ENCODE measurements around the gene ZNF26. TPM values are rescaled to one million over a fixed set of nuclear protein-coding genes. Genes with fewer than 3 reads are reported as not detected.

ZNF26 gene
- total and polyA plus RNA-seq, 10 of the 15 experiments (the other 5 are each of a cell fraction or from before 2014, with no cell fraction given): 1.00 to 17.1 (median 10.5) TPM

GRCh38 chr12:132956011-132956788 is 30.0 kb upstream of the ZNF26 start, which contains the start of gene ZNF605 (continued):
- no peak for TF ChIP-seq SPI1 (IDR thresholded peaks at IDR 0.05; ENCODE audit: borderline replicate concordance, insufficient read depth, low read depth, low read length)
- TF ChIP-seq NFXL1 (IDR thresholded peaks at IDR 0.05; ENCODE audit: borderline replicate concordance): no peak
- peak; percentile 67 for TF ChIP-seq RUNX3 (IDR thresholded peaks at IDR 0.05; ENCODE audit: low read length)
- no peak for TF ChIP-seq BCL11A (IDR thresholded peaks at IDR 0.05; ENCODE audit: low read depth, low read length)
- TF ChIP-seq LARP7 (IDR thresholded peaks at IDR 0.05): 0 out of 2 replicates have a peak, but pooled peaks have one; percentile 19
- TF ChIP-seq KAT2A (conservative IDR thresholded peaks at IDR 0.05; ENCODE audit: control insufficient read depth, low read depth, low read length): no peak
- no peak for TF ChIP-seq PAX8 (IDR thresholded peaks at IDR 0.05)
- no peak for TF ChIP-seq E2F8 (IDR thresholded peaks at IDR 0.05; ENCODE audit: low read depth, partially characterized antibody)
- TF ChIP-seq CEBPZ (IDR thresholded peaks at IDR 0.05; ENCODE audit: low read depth, low read length): no peak
- peak; percentile 93 for TF ChIP-seq CREM (IDR thresholded peaks at IDR 0.05; ENCODE audit: low read depth)
- TF ChIP-seq HSF1 (IDR thresholded peaks at IDR 0.05; ENCODE audit: low read depth, low read length): no peak
- TF ChIP-seq NKRF (conservative IDR thresholded peaks at IDR 0.05): 0 out of 2 replicates have a peak, but pooled peaks have one; percentile 11
- TF ChIP-seq SUZ12 (IDR thresholded peaks at IDR 0.05; ENCODE audit: unreplicated experiment): peak; percentile 96
- TF ChIP-seq EP300 (IDR thresholded peaks at IDR 0.05; ENCODE audit: borderline replicate concordance in 1 of 2, control insufficient read depth in 1 of 2, low read depth in 2 of 2, low read length in 2 of 2): no peak
- peak; percentile 53; the same call in 1 of the 2 replicates for TF ChIP-seq NBN (IDR thresholded peaks at IDR 0.05)
- TF ChIP-seq SMC3 (IDR thresholded peaks at IDR 0.05; ENCODE audit: borderline replicate concordance, low read length): no peak
- TF ChIP-seq YY1 (IDR thresholded peaks at IDR 0.05; ENCODE audit: low read depth, low read length): peak; percentile 87
- no peak for TF ChIP-seq E2F4 (IDR thresholded peaks at IDR 0.05; ENCODE audit: low read depth, low read length)
- peak; percentile 27 for TF ChIP-seq SP1 (IDR thresholded peaks at IDR 0.05; ENCODE audit: low read depth, low read length)
